ENCODE measurements around the gene STARD7.

GRCh38 chr2:96153991-96154431, 54.6 kb downstream of the STARD7 start:
- TF ChIP-seq CTCF (IDR thresholded peaks at IDR 0.05) (no peak), BHLHE40 (IDR thresholded peaks at IDR 0.05; ENCODE audit: low read depth, low read length) (no peak), REST (IDR thresholded peaks at IDR 0.05) (no peak), NR3C1 (IDR thresholded peaks at IDR 0.05) (no peak), ESRRA (IDR thresholded peaks at IDR 0.05; ENCODE audit: borderline replicate concordance, low read length) (no peak), JUN (IDR thresholded peaks at IDR 0.05) (no peak), CEBPB (IDR thresholded peaks at IDR 0.05) (no peak), MAZ (IDR thresholded peaks at IDR 0.05; ENCODE audit: borderline replicate concordance, low read depth, low read length) (no peak), POLR2A (IDR thresholded peaks at IDR 0.05; ENCODE audit: low read length) (no peak), HOXA7 (CRISPR knock-in tag; IDR thresholded peaks at IDR 0.05) (no peak), EP300 (IDR thresholded peaks at IDR 0.05) (no peak), KDM1A (IDR thresholded peaks at IDR 0.05; ENCODE audit: low read depth) (no peak), ELK1 (IDR thresholded peaks at IDR 0.05; ENCODE audit: low read depth, low read length) (no peak), MAX (IDR thresholded peaks at IDR 0.05) (no peak)

Data from A549 (cell line).